SK-N-SH (cell line): ENCODE data around the gene ELF5. TPM values are rescaled to one million over a fixed set of nuclear protein-coding genes. Genes with fewer than 3 reads are reported as not detected.

Experiments
- CTCF ChIA-PET: fragments of 300-600, 350-600 bp; formaldehyde crosslinking; extraction: SDS; loops from one replicate; lab custom pipeline; 2021; lab: Yijun Ruan, JAX
- POLR2A ChIA-PET: fragments of 350-600 bp; sonication (Branson Sonifier 250); formaldehyde crosslinking; extraction: SDS; loops from one replicate; lab custom pipeline; 2020; ENCODE audit warnings: antibody characterized with exemption, inconsistent platforms; lab: Yijun Ruan, JAX
- DNase-seq: peaks from one replicate; pipeline ENCODE4 v3.0.0; 2012
- H2AFZ ChIP-seq: fragments of 200-600 bp; sonication (generic); 2 replicates; pipeline ENCODE4 v1.8.1; 2016; ENCODE audit warnings: antibody characterized with exemption, mild to moderate bottlenecking, low read depth
- H3F3A ChIP-seq: fragments of 200-600 bp; sonication (generic); replicated peaks from 2 replicates; pipeline ENCODE3; 2016; ENCODE audit warnings: antibody characterized with exemption, mild to moderate bottlenecking; ENCODE audit not compliant: insufficient read depth
- H3K27ac ChIP-seq, 2 experiments: fragments of 200-500 bp in 1 of 2; fragments of 200-600 bp in 1 of 2; sonication (Bioruptor generic) in 1 of 2; sonication (generic), shearing (Covaris generic) in 1 of 2; 2 replicates each; pipeline versions ENCODE4 v1.5.1 to v1.6.1; 2014 to 2016; ENCODE audit warnings: low read depth in 2 of 2, inconsistent platforms in 1 of 2, low read length in 1 of 2, mild to moderate bottlenecking in 1 of 2, mixed read lengths in 1 of 2
- H3K27me3 ChIP-seq: fragments of 200-600 bp; sonication (generic), shearing (Covaris generic); 2 replicates; pipeline ENCODE4 v1.6.1; 2016; ENCODE audit warnings: mixed run types; ENCODE audit not compliant: insufficient read depth
- H3K36me3 ChIP-seq, 2 experiments: fragments of 200-500 bp in 1 of 2; fragments of 200-600 bp in 1 of 2; sonication (Bioruptor generic) in 1 of 2; sonication (generic) in 1 of 2; replicated peaks in 1 of 2; 2 replicates each; pipeline versions ENCODE3 to v1.5.1; 2014 to 2016; ENCODE audit warnings: low read length in 1 of 2, mild to moderate bottlenecking in 1 of 2; ENCODE audit not compliant: insufficient read depth in 2 of 2, control insufficient read depth in 1 of 2
- H3K4me1 ChIP-seq, 2 experiments: fragments of 200-500 bp in 1 of 2; fragments of 200-600 bp in 1 of 2; sonication (Bioruptor generic) in 1 of 2; sonication (generic), shearing (Covaris generic) in 1 of 2; 2 replicates each; pipeline versions ENCODE4 v1.5.1 to v1.6.1; 2014 to 2016; ENCODE audit warnings: low read depth in 1 of 2, low read length in 1 of 2, mixed run types in 1 of 2; ENCODE audit not compliant: insufficient read depth in 2 of 2, control insufficient read depth in 1 of 2
- H3K4me2 ChIP-seq: fragments of 200-600 bp; sonication (generic), shearing (Covaris generic); 2 replicates; pipeline ENCODE4 v1.6.1; 2017; ENCODE audit warnings: mixed run types
- H3K4me3 ChIP-seq, 2 experiments: fragments of 200-500 bp in 1 of 2; fragments of 200-600 bp in 1 of 2; sonication (Bioruptor generic) in 1 of 2; sonication (generic), shearing (Covaris generic) in 1 of 2; 2 replicates each; pipeline versions ENCODE4 v1.5.1 to v1.8.1; 2014 to 2016; ENCODE audit warnings: low read depth in 2 of 2, inconsistent platforms in 1 of 2, low read length in 1 of 2, mild to moderate bottlenecking in 1 of 2, mixed read lengths in 1 of 2, moderate library complexity in 1 of 2
- H3K79me2 ChIP-seq: fragments of 200-600 bp; sonication (generic); 2 replicates; pipeline ENCODE4 v1.8.1; 2017; ENCODE audit warnings: mild to moderate bottlenecking; ENCODE audit not compliant: insufficient read depth
- H3K9ac ChIP-seq: fragments of 200-600 bp; sonication (generic); 2 replicates; pipeline ENCODE4 v1.6.1; 2017; ENCODE audit warnings: mixed run types
- H3K9me2 ChIP-seq: fragments of 200-600 bp; sonication (generic); 2 replicates; pipeline ENCODE4 v1.6.1; 2017; ENCODE audit warnings: mixed run types
- H3K9me3 ChIP-seq: fragments of 200-600 bp; sonication (generic); 2 replicates; pipeline ENCODE4 v1.6.1; 2017; ENCODE audit warnings: mixed run types, mild to moderate bottlenecking, moderate library complexity
- H4K20me1 ChIP-seq: fragments of 200-600 bp; sonication (generic); 2 replicates; pipeline ENCODE4 v1.6.1; 2017; ENCODE audit warnings: mild to moderate bottlenecking, mixed run types; ENCODE audit not compliant: insufficient read depth
- CHD2 ChIP-seq: fragments of 150-350 bp; IDR thresholded peaks from 2 replicates; pipeline ENCODE4 v1.6.1; 2018; ENCODE audit warnings: low read length; ENCODE audit not compliant: partially characterized antibody
- CTCF ChIP-seq: fragments of 200-600 bp; sonication (generic); IDR thresholded peaks from 2 replicates; pipeline ENCODE4 v1.6.1; 2017; ENCODE audit warnings: antibody characterized with exemption, mild to moderate bottlenecking, moderate library complexity
- ELF1 ChIP-seq: IDR thresholded peaks from 2 replicates; pipeline ENCODE4 v1.4.0; 2012
- EP300 ChIP-seq, 2 experiments: IDR thresholded peaks; 2 replicates each; pipeline versions ENCODE4 v1.4.0 to v1.6.1; 2012; ENCODE audit warnings: borderline replicate concordance in 1 of 2, low read depth in 1 of 2, low read length in 1 of 2
- FOSL2 ChIP-seq: IDR thresholded peaks from 2 replicates; pipeline ENCODE4 v1.4.0; 2012; ENCODE audit warnings: low read depth, mild to moderate bottlenecking, moderate library complexity, borderline replicate concordance
- MAX ChIP-seq: IDR thresholded peaks from 2 replicates; pipeline ENCODE4 v1.4.0; 2012; ENCODE audit warnings: low read depth
- MEF2A ChIP-seq: IDR thresholded peaks from 2 replicates; pipeline ENCODE4 v1.4.0; 2012; ENCODE audit warnings: low read depth, borderline replicate concordance
- RFX5 ChIP-seq: IDR thresholded peaks from 2 replicates; pipeline ENCODE4 v1.6.1; 2012; ENCODE audit warnings: mild to moderate bottlenecking, improper control_type of control experiment, low read length
- TAF1 ChIP-seq: IDR thresholded peaks from 2 replicates; pipeline ENCODE4 v1.6.1; 2012; ENCODE audit warnings: low read depth, mild to moderate bottlenecking, low read length, moderate library complexity, borderline replicate concordance
- USF1 ChIP-seq: IDR thresholded peaks from 2 replicates; pipeline ENCODE4 v1.4.0; 2012; ENCODE audit warnings: low read depth, borderline replicate concordance
- USF2 ChIP-seq: fragments of 150-350 bp; IDR thresholded peaks from 2 replicates; pipeline ENCODE4 v1.6.1; 2017; ENCODE audit warnings: antibody characterized with exemption, low read length, low read depth, borderline replicate concordance
- ZBTB33 ChIP-seq: IDR thresholded peaks from 2 replicates; pipeline ENCODE4 v1.4.0; 2012; ENCODE audit warnings: low read depth, borderline replicate concordance
- WGBS: methylation state at CpG from one replicate; pipeline ENCODE4 v1.1.6; 2017; ENCODE audit warnings: low lambda C conversion rate; 5-methylcytosine and 5-hydroxymethylcytosine counted together
- polyA plus RNA-seq, 3 experiments: library from polyadenylated mRNA; depleted of rRNA; stranded (reverse); fragments of >200 nt; gene quantifications; 2 replicates each; pipeline ENCODE4 v1.2.3, GENCODE V29; 2012

The ELF5 gene
- polyA plus RNA-seq, 1 of the 3 experiments (the other 2 are of a cell fraction), result not detected

GRCh38 chr11:34536056-34536455 lies 22.5 kb upstream of the ELF5 start:
- no peaks in the 10 kb centered on the region for H3K79me2 ChIP-seq
- TF ChIP-seq FOSL2 (no peak), RFX5 (no peak), USF2 (no peak), USF1 (no peak), MAX (no peak), MEF2A (no peak), EP300 (IDR thresholded peaks at IDR 0.05; ENCODE audit: borderline replicate concordance in 1 of 2, low read depth in 1 of 2, low read length in 1 of 2) (no peak), TAF1 (no peak), CHD2 (no peak), ELF1 (no peak), ZBTB33 (no peak)
- TF ChIP-seq, all 33 proteins: peak for 0
- Histone ChIP-seq H3K4me1 (no peaks in the 10 kb centered on the region), H3K9me2 (no peaks in the 10 kb centered on the region), H3K27ac (no peak overlapping the region), H3F3A (no peaks in the 10 kb centered on the region), H3K27me3 (peaks cover 22% of the 10 kb centered on the region), H3K9me3 (no peaks in the 10 kb centered on the region), H3K9ac (no peak overlapping the region), H3K4me2 (no peak overlapping the region), H3K36me3 (no peaks in the 10 kb centered on the region), H4K20me1 (no peaks in the 10 kb centered on the region), H3K4me3 (no peak overlapping the region), H2AFZ (no peak overlapping the region)
- DNase-seq, result no peak
- CTCF ChIA-PET, result interaction anchor here (1.6 kb wide), 1 partner anchor 11 kb away, joined by 5 read pairs; no protein-coding TSS in a partner anchor
- POLR2A ChIA-PET, result no interaction called here

- Histone ChIP-seq H3K4me3 (no peak overlapping the region), H3K9me2 (no peaks in the 10 kb centered on the region), H3K4me1 (no peaks in the 10 kb centered on the region), H3F3A (no peaks in the 10 kb centered on the region), H3K9ac (no peak overlapping the region), H3K36me3 (no peaks in the 10 kb centered on the region), H3K4me2 (no peak overlapping the region), H3K79me2 (no peaks in the 10 kb centered on the region), H3K27ac (no peak overlapping the region), H3K9me3 (no peaks in the 10 kb centered on the region), H2AFZ (no peak overlapping the region), H4K20me1 (no peaks in the 10 kb centered on the region), H3K27me3 (peaks cover 12% of the 10 kb centered on the region; the same call in 1 of the 2 replicates)
- ChIA-PET POLR2A (no interaction called here), CTCF (interaction anchor here (1.6 kb wide), 1 partner anchor 9 kb away, joined by 5 read pairs; no protein-coding TSS in a partner anchor)
- DNase-seq, result no peak
- 24% methylated on average over 3 of the region's 3 CpGs for WGBS
- no peak for TF ChIP-seq CTCF
- no peak for TF ChIP-seq FOSL2
Measured at GRCh38 chr11:34534826-34535225, 21.2 kb upstream of the ELF5 start.
